ENCODE data around the gene KLHDC4. TPM values are rescaled to one million over a fixed set of nuclear protein-coding genes. Genes with fewer than 3 reads are reported as not detected.
"Not testable (repeated sequence)": the region's sequence is repeated elsewhere in the genome, so short reads cannot be mapped to it uniquely, and the experiment has no call there.

The KLHDC4 gene
- polyA plus RNA-seq, 3 donors, result 11.2 to 26.4 (median 12.6) TPM

DNA sequence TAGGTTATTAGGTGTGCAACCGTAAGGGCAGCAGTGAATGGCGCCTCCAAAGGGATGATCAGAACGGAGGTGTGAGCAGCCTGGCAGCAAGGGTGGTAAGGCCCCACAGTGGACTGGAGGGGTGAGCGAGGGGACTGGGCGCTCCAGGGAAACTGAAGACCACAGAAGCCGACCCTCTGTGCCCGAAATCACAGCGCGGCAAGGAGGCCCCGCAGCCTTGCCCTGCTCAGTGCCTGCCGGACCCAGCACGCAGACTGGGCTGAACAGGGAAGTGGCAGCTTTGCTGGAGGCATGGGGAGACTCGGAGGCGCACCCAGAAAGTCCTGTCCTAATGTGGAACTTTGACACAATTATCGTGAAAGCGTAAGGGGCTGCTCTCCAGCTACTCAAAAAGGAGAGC is 38.4 kb downstream of the KLHDC4 start:
- Mint-ChIP-seq H3K9me3 (peaks cover 0 to 2% (median 0%) of the 10 kb centered on the region in 7 donors), H3K27ac (peak overlapping the region in 3 of 7 donors; percentile 51 to 64 (median 54)), H3K4me1 (no peaks in the 10 kb centered on the region), H3K27me3 (ENCODE audit: low read depth in 3 of 3) (peaks cover 0 to 2% (median 0%) of the 10 kb centered on the region in 3 donors), H3K36me3 (peaks cover 76 to 81% of the 10 kb centered on the region in 2 donors), H3K4me3 (no peak overlapping the region)
- H3K4me1 ChIP-seq (ENCODE audit: control insufficient read depth in 1 of 2, insufficient read depth in 2 of 2, low read length in 2 of 2), result no peaks in the 10 kb centered on the region
- H3K36me3 ChIP-seq (replicated peaks in 1 of 2; ENCODE audit: control insufficient read depth in 1 of 2, insufficient read depth in 2 of 2, low read length in 2 of 2), result peaks cover 41 to 86% of the 10 kb centered on the region in 2 donors
- H2AFZ ChIP-seq (ENCODE audit: insufficient read depth, low read depth, low read length, poor library complexity, severe bottlenecking), result no peak overlapping the region
- H3K4me2 ChIP-seq (replicated peaks; ENCODE audit: extremely low read depth, low read length, poor library complexity, severe bottlenecking), result no peak overlapping the region
- H3K79me2 ChIP-seq (ENCODE audit: insufficient read depth, low read length), result no peaks in the 10 kb centered on the region
- intact Hi-C loops (cut with micrococcal nuclease), result no loop called here
- no peak overlapping the region for H3K9ac ChIP-seq (ENCODE audit: insufficient read depth, low read length, poor library complexity, severe bottlenecking)
- TF ChIP-seq, protein P1, sequence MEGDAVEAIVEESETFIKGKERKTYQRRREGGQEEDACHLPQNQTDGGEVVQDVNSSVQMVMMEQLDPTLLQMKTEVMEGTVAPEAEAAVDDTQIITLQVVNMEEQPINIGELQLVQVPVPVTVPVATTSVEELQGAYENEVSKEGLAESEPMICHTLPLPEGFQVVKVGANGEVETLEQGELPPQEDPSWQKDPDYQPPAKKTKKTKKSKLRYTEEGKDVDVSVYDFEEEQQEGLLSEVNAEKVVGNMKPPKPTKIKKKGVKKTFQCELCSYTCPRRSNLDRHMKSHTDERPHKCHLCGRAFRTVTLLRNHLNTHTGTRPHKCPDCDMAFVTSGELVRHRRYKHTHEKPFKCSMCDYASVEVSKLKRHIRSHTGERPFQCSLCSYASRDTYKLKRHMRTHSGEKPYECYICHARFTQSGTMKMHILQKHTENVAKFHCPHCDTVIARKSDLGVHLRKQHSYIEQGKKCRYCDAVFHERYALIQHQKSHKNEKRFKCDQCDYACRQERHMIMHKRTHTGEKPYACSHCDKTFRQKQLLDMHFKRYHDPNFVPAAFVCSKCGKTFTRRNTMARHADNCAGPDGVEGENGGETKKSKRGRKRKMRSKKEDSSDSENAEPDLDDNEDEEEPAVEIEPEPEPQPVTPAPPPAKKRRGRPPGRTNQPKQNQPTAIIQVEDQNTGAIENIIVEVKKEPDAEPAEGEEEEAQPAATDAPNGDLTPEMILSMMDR (IDR thresholded peaks at IDR 0.05), result no peak
- H4K20me1 ChIP-seq (ENCODE audit: insufficient read depth, low read length), result no peaks in the 10 kb centered on the region
- no peak overlapping the region for H3K27ac ChIP-seq (ENCODE audit: low read depth in 1 of 2, low read length in 2 of 2)
- no peaks in the 10 kb centered on the region for H3K9me3 ChIP-seq (replicated peaks in 1 of 2; ENCODE audit: control insufficient read depth in 1 of 2, insufficient read depth in 1 of 2, low read length in 2 of 2)
- 97% methylated on average over 16 of the region's 16 CpGs for WGBS (ENCODE audit: insufficient coverage)
- no peak overlapping the region for H3K4me3 ChIP-seq (replicated peaks in 1 of 3; ENCODE audit: low read depth in 2 of 3, low read length in 3 of 3)
- H3K27me3 ChIP-seq (ENCODE audit: control insufficient read depth in 2 of 2, insufficient read depth in 2 of 2, low read length in 2 of 2), result no peaks in the 10 kb centered on the region
- DNase-seq, result no peak

DNA sequence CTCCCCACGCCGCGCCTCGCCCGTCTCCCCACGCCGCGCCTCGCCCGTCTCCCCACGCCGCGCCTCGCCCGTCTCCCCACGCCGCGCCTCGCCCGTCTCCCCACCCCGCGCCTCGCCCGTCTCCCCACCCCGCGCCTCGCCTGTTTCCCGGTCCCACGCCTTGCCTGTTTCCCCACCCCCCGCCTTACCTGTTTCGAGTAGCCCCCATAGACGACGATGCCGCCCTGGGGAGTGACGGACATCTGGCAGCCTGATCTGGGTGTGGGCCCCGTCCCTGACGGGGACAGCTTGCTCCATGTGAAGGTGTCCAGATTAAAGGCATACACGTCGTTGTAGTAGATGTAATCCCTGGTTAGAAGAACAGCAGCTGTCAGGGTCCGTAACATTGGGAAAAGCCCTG is 39.2 kb downstream of the KLHDC4 start:
- H3K27me3 ChIP-seq (ENCODE audit: control insufficient read depth in 2 of 2, insufficient read depth in 2 of 2, low read length in 2 of 2); H3K4me3 ChIP-seq (replicated peaks in 1 of 3; ENCODE audit: low read depth in 2 of 3, low read length in 3 of 3); H2AFZ ChIP-seq (ENCODE audit: insufficient read depth, low read depth, low read length, poor library complexity, severe bottlenecking); H3K4me1 Mint-ChIP-seq; H4K20me1 ChIP-seq (ENCODE audit: insufficient read depth, low read length); H3K4me1 ChIP-seq (ENCODE audit: control insufficient read depth in 1 of 2, insufficient read depth in 2 of 2, low read length in 2 of 2); DNase-seq; H3K9ac ChIP-seq (ENCODE audit: insufficient read depth, low read length, poor library complexity, severe bottlenecking); intact Hi-C loops (cut with micrococcal nuclease); H3K4me3 Mint-ChIP-seq; H3K4me2 ChIP-seq (replicated peaks; ENCODE audit: extremely low read depth, low read length, poor library complexity, severe bottlenecking); H3K9me3 Mint-ChIP-seq; H3K27ac ChIP-seq (ENCODE audit: low read depth in 1 of 2, low read length in 2 of 2); H3K9me3 ChIP-seq (replicated peaks in 1 of 2; ENCODE audit: control insufficient read depth in 1 of 2, insufficient read depth in 1 of 2, low read length in 2 of 2); H3K79me2 ChIP-seq (ENCODE audit: insufficient read depth, low read length); H3K27ac Mint-ChIP-seq; H3K27me3 Mint-ChIP-seq (ENCODE audit: low read depth in 3 of 3): not testable (repeated sequence)
- WGBS (ENCODE audit: insufficient coverage), result 100% methylated on average over 7 of the region's 40 CpGs
- H3K36me3 Mint-ChIP-seq, result peaks cover 79 to 82% of the 10 kb centered on the region in 2 donors
- peaks cover 45 to 90% of the 10 kb centered on the region in 2 donors for H3K36me3 ChIP-seq (replicated peaks in 1 of 2; ENCODE audit: control insufficient read depth in 1 of 2, insufficient read depth in 2 of 2, low read length in 2 of 2)

All from CD14-positive monocyte (primary cell).